HG02759 (cell line): Measurements from ENCODE around the gene PAX9.
A peak's percentile ranks its signal among the peaks of the same experiment; 100 is the strongest.

Experiments
- ATAC-seq: cut with Tn5 transposase; IDR thresholded peaks from one replicate; pipeline ENCODE4 v1.9.1; 2021; ENCODE audit warnings: mild to moderate bottlenecking, moderate library complexity; ENCODE audit not compliant: unreplicated experiment

PAX9 gene

DNA sequence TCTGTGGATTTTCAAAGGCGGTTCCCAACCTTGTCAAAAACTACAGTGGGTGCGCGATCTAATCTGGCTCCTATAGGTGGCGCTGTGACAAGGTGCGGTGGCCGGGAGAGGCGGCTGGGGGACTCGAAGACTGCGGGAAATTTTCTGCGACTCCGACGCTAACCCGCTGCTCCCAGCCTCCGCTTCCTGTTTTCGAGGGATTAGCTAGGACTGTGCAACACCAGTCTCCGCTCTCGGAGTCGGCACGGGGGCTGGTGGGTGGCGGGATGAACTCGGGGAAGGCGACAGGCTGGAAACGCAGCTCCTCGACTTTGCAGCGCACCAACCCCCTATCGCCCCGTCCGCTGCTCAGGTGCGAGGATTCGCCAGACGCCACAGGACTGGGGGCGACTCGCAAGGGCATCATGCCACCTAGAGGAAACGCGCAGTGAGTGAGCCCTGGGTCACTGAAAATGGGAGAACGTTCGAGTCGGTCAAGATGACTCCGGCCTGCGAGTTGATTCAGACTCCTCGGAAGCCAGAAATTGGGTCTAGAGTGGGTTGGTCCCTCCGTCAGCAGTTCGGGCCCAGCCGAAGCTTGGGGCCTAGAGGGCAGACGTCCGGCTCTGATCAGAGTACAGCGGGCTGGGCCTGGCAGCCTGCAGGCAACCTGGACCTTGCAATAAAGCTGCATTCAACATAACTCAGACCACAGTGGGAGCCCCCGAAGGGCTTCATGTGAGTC, 5.5 kb upstream of the PAX9 start:
- peak; percentile 47 for ATAC-seq

DNA sequence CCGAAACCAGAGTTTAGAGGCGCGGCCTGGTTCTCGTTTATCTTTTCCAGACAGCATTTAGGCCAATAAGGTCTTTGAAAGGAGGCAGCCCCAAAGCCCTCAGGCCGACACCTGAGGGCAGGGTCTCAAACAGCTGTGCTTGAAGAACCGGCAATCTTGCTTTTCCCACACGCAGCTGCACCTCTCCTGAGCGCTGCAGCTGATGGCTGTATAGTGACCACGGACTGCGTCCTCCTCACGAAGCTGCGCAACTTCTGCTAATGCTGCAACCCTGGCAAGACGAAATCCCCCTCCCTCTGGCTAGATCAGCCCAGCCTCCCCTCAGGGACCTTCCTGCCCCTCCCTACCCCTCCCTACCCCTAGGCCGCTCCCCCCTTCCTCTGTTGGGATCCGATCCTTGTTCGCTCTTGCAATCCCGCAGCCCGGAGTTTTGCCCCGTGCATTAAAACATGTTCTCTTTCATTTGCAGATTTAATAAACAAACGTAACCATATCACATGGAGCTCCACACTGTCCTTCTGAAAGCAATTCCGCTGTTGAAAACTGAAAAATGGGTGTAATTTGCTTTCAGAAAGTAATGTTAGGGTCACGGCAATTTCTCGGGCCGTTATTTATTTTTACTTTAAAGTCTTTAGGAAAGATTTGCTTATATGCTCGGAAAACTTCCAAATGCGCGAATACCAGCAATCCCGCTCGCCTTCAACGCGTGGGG, 4.8 kb upstream of the PAX9 start:
- ATAC-seq, result no peak

DNA sequence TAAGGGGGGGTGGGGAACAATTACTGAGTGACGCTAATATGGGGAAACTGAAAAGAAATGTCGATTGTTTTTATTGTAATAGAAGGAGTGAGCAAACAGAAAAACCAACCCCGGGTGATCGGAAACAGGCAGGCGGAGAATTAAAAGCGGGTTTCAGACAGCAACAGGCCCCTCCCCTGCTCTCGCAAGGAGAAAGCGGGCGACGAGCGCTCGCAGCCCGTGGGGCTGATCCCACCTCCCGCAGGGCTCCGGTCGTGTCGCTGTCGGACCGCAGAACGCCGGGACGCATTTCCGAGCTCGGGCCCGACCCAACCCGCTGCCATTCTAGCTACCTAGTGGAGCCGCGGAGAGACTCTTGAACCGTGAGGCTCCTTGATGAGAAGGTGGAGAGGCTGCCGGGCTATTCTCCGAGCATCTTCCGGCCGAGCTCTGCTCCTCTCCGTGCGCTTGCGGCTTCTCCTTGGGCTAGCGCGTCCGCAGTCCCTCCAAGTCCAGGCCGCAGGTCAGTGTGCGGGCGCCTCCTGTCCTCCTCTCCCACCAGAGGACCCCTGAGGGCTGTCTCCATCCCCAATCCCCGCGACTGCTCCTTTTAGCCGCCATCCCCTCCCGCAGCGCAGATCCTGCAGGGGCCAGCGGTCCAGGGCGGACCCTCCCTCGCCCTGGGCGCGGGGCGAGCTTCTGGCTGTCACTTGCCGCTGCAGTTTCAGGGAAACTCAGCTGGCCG, 4.1 kb upstream of the PAX9 start:
- no peak for ATAC-seq

DNA sequence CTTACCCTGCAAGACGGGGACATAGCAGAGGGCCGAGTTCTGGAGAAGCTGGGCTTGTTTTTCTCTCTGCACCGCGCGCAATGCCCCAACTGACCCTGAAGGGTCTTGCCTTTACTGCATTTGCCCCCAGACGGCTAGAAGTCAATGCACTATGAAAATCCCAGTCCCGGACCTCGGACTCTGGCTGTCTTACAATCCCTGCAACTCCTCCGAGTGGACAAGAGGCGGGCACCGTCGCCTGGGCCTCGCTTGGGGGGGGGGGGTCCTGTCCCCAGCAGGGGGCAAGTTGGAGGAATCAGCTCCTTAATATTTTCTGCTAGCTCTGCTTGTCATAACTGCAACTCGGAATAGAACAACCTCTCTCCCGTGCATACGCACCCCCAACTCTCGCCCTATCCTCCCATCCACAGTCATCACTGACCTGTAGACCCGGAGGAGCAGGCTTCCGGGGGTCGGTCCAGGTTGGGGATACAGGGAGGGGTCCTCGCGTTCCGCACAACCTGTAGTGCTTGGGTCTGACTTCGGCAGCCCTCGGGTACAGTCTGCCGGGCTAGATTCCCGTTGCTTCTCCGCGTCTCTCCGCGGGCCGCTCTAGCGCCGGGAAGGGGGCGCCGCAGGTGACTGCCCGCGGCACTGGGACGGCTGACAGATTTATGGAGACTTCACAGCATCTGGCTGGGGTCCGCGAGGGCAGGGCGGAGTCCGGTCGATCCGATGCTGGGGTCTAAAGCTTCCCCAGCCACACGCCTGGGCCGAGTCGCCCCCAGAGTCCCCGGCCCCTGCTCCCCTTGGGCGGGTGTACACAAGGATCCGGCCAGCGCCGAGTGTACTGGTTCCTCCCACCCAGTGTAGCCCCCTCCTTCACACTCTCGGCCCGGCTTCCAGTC, 3.3 kb upstream of the PAX9 start:
- ATAC-seq, result no peak

DNA sequence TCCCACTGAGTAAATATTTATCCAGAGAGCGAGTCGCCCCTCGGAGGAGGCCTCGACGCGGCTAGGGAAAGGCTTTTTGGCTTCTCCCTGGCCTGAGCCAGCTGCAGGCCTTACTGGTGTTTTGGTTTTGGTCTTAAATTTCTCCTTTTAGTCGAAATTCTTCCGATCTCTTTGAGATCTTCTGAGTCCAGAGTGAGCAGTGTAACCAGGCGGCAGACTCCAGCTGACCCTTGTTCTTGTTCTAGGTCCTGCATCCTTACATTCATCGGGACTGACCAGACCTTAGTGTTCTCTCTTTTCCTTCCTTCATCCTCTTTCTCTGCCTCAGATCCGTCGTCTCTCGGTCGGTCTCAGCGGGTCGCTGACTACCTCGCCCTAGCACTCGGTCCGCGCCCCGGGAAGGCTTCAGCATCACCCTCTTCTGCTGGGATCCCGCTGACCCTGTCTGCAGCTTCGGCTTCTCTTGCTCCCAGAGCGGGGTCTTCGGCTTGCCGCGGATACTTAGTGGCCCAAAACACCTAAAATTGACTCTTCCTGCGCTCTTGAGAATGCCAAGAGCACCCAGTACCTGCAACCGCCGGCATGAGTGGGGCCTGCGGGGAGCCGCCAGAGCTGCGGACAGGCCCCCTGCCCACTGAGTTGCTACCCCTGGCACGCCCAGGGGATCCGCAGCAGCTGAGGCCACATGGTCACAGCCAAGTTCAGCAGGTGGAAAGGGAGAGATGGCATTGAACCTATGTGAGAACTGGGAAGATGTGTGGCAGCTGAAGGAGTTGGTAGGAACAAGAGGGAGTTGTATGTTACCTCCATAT, 2.4 kb upstream of the PAX9 start:
- ATAC-seq, result no peak

DNA sequence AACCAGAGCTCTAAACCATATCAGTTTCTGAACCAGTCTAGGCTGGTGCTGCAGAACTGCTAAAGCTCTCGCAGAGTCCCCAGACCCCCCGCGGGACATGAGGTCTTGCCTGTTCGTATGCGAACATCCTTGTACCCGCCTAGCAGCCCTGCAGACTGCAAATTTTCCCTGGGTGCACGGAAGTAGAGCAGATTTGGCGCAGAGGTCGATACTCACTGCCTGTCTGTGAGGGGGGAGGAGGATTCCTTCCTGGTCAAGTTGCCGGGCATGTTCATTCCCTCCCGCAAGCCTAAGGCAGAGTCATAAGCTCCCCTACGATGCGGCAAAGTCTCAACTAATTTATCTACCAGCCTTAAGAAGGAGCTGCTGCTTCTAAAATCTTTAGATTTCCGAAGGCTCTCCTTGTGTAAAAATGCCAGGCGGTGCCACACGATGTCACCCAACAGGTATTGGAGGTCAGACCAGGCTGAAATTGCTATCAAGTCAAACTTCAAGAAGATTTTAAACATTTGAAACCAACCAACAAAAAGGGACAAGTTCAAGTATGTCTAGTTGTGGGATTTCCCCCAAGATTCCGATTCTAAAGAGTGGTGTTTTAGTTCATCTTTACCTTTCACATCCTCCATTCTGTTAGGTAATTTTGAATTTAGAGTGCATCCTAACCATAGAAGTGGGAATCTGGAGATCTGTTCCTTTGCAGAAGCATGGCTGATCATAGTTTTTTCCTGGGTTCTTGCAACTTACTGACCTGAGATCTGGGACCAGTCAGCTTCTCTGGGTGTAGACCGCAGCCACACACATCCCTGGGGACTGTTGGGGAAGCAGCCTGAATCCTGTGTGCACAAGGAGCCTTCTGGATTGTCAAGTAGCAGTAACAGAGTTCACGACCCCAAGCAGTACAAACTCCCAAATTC, 1.6 kb upstream of the PAX9 start:
- no peak for ATAC-seq

DNA sequence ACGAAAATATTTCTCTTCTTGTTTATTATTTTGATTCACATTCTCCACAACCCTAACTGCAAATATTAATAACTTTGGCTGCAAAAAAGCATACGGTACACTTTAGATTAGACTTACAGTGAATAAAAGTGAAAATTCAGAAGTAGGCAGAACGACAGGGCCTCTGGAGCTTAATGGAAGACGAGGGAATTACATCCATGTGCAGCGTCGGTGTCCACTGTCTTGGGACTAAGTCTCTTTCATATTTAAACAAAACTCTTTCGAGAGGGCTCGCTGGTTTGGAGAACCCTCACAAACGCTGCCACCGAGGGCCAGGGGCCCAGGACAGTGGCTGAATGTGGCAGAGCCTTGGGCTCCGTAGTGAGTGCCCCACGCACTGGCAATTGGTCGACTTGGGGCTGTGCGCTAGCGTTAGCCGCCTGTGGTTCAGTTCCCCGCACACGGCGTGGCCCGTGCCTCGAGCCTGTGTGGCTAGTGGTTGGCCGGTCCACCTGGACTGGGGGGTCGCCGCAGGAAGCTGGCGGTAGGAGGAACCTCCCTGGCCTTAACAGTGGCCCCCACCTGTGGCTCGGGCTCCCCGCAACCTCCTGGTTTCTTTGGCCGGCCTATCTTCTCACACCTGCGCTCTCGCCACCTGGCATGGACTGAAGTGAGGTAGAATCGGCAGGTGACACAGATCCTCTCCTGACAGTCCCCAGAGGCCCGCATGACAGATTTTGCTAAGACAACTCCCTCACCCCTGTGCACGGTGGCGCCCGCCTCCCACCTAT, 739 bp upstream of the PAX9 start:
- ATAC-seq, result no peak

DNA sequence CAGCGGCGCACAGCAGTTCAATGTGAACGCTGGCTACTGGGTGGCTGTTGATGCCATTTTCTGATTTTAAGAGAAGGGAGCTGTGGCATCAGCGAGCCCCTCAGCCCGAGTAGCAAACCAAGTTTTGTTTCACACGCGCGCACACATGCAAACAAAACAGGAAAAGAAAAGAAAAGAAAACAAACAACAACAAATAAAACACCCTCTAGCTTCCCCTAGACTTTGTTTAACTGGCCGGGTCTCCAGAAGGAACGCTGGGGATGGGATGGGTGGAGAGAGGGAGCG, 540 bp downstream of the PAX9 start:
- ATAC-seq, result no peak

DNA sequence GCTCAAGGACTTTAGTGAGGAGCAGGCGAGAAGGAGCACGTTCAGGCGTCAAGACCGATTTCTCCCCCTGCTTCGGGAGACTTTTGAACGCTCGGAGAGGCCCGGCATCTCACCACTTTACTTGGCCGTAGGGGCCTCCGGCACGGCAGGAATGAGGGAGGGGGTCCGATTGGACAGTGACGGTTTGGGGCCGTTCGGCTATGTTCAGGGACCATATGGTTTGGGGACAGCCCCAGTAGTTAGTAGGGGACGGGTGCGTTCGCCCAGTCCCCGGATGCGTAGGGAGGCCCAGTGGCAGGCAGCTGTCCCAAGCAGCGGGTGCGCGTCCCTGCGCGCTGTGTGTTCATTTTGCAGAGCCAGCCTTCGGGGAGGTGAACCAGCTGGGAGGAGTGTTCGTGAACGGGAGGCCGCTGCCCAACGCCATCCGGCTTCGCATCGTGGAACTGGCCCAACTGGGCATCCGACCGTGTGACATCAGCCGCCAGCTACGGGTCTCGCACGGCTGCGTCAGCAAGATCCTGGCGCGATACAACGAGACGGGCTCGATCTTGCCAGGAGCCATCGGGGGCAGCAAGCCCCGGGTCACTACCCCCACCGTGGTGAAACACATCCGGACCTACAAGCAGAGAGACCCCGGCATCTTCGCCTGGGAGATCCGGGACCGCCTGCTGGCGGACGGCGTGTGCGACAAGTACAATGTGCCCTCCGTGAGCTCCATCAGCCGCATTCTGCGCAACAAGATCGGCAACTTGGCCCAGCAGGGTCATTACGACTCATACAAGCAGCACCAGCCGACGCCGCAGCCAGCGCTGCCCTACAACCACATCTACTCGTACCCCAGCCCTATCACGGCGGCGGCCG, 1.1 kb downstream of the PAX9 start:
- no peak for ATAC-seq

DNA sequence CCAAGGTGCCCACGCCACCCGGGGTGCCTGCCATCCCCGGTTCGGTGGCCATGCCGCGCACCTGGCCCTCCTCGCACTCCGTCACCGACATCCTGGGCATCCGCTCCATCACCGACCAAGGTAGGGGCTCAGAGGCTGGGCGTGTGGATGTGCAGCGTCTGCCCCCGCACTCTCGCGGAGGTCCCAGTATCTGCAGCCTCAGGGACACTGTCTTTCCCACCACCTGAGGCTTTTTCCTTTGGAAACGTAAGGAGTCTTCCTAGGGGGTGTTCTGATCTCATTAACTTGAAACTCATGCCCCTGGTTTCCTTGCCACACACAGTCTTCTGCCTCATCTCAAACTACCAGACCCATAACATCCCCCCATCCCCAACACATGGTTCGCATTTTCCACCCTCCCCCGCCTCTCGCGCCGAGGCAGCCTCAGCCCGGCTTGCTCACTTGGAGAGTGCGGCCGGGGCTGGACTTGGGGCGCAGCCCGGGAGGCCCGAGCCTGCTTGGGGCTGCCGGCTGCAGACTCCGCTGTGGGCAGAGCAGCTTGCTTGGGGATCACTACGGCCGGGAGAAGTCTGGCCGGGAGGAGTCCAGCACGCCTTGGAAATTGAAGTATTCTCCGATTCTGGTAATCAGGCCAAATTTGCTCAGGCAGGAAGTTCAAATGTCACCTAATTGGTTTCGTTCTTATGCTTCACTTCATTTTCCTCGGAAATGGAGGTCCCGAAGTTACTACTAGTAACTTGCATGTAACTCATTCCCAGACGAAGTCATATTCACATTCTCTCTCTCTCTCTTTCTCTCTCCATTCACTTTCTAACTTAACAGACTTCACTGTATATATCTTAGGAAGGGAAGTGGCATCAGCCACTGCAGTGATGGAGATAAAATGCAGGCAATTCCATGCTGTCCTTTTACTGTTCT, 2.0 kb downstream of the PAX9 start:
- no peak for ATAC-seq

DNA sequence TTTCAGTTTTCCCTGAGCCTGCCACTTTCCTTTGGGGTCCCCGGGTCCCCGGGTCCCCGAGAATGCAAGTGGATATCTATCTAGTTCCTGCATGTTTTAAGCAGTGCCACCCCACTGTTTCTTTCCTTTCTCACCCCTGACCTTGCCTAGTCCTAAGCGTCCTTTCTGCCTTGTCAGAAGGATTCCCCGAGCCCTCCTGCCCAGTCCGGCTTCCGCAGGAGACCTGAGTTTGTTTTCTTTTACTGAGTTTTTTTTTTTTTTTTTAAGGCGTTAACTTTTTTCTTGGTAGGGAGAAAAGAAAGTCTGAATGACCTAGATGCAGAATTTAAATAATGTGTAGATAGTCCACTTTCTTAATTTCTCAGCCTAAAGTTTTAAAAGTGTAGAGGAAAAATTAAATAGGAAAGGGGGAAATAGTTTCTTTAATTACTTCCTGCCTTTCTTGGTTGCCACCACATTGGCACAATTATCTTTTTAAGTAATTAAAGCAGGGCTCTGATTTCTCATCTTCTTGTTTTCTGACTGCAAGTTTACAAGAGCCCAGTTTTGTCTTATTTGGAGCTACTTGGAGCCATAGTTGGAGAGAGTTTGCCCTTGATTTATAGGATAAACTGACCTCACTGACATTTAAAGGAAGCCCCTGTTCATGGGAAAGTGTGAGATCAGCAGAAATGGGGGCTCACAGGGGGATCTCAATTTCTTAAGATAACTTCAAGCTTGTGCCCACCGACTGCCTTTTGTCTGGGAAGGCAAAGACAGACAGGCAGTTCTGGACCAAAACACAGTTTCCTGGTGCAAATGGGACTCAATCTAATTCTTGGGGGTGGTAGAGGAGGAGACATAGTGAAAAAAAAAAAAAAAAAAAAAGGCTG, 2.9 kb downstream of the PAX9 start:
- ATAC-seq, result no peak

DNA sequence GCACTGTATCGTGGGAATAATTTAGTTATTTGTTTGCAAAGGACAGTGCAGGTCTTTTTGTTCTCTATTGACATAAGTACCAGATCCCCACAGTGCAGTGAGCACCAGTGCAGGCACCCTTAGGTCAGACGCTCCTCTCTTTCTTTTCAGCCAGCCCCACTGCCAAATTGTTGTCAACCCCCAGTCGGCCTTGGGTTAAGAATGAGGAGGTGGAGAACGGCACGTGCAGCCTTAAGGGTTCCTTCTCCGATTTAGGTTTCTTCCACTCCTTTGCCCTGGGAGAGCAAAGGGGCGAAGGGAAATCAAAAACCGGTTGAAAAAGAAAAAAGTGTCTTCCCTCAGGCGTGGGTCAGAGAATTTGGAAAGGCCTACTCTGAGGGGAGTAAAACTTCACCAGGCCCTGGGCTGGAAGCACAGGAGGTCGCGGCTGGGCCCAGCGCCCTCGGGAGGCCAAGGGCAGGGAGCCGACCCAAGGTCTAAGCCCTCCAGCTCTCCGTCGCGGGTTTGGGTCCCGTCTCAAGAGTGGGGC, 4.3 kb downstream of the PAX9 start:
- no peak for ATAC-seq

DNA sequence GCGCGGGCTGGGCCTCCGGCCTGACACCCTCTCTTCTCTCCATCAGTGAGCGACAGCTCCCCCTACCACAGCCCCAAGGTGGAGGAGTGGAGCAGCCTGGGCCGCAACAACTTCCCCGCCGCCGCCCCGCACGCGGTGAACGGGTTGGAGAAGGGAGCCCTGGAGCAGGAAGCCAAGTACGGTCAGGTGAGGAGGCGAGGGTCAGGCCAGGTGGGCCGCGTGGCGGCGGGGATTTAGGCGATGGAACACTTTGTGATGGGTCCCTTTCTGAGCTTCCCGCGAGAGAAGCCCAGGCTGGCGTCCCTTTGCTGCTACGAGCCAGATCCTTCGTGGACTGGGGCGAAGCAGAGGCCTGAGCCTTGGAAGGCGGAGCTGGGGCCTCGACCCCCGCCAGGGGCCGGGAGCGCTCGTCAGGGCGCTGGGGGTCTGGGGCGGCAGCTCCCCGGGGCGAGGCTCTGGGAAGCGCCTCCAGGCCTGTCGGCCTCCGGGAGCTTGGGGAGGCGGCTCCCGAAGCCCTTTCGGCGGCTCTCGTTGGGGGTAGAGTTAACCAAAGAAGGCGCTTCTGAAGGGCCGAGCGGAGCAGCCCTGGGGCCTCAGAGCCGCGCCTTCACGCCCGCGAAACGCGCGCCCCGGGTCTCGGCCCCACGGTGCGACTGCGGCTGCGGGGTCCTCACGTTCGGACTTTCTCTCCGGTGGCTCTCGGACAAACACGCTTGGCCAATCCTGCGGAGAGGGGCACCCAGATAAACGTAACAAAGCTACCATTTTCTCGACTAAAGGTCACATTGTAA, 5.0 kb downstream of the PAX9 start:
- ATAC-seq, result no peak

DNA sequence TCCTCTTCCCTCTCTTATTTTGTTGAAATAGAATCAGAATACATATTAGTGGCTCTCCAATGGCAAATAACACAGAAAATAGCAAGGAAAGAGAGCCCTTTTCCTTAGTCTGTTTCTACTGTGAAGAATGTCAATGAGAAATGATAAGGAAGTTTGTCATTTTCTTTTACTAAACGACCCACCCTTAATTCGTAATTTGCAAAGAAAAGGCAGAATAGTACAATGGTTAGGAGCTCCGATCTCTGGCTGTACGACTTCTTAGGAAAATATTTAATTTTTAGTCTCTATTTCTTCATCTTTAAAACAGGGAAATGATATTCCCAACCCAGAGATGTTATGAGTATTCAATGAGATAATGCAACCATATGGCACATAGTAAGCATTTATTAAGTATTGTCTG, 6.0 kb downstream of the PAX9 start:
- no peak for ATAC-seq

DNA sequence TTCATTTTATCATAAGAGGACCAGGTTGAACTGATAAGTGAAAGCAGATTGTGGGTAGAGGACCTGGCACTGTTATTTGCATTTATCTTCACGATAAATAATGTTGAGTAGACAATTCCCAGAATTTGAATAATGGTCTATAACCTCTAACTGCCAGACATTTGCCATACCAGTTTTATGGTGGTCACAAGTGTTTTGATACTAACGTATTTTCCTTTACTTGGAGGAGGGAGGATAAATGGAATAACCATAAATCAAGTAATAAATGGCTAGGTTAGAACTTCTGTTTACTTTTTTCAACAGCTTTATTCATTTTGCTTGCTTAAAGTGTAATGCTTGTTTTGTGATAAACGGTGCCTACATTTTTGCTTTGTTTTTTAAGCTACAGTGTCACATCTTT, 9.5 kb downstream of the PAX9 start:
- ATAC-seq, result no peak
